Measurements from ENCODE around the gene CASQ1.

DNA sequence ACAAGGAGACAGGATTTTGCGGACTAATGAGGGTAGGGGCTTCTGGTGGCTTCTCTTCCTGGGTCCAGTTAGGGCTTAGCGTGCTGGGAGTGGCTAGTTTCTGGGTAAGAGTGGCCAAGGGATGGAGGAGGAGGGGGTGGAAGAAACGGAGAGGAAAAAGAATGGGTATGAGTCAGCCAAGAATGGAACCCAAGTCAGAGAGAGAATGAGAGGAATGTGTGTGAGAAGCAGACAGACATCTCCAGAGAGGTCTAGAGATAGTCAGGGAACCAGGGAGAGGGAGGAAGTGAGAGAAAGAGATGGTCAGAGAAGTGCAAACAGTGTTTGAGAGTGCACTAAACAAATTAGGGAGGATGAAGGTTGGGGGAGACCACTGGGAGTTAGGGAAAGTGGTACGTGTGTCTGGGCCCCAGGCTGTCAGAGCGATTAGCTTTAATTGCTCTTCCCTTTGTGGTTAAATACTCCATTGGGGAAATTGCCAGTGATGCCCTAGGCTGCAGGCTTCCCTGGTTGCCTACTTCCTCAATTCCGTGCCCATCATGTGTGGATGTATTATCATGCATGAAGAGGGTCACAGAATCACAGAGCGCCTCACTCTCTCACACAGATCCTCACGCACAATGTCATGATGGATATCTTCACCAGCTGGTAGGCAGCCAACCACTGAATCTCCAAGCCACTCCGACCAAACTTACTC, 16.2 kb downstream of the CASQ1 start:
- TF ChIP-seq, protein P1, sequence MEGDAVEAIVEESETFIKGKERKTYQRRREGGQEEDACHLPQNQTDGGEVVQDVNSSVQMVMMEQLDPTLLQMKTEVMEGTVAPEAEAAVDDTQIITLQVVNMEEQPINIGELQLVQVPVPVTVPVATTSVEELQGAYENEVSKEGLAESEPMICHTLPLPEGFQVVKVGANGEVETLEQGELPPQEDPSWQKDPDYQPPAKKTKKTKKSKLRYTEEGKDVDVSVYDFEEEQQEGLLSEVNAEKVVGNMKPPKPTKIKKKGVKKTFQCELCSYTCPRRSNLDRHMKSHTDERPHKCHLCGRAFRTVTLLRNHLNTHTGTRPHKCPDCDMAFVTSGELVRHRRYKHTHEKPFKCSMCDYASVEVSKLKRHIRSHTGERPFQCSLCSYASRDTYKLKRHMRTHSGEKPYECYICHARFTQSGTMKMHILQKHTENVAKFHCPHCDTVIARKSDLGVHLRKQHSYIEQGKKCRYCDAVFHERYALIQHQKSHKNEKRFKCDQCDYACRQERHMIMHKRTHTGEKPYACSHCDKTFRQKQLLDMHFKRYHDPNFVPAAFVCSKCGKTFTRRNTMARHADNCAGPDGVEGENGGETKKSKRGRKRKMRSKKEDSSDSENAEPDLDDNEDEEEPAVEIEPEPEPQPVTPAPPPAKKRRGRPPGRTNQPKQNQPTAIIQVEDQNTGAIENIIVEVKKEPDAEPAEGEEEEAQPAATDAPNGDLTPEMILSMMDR (IDR thresholded peaks at IDR 0.05) = no peak
- TF ChIP-seq, protein P2, sequence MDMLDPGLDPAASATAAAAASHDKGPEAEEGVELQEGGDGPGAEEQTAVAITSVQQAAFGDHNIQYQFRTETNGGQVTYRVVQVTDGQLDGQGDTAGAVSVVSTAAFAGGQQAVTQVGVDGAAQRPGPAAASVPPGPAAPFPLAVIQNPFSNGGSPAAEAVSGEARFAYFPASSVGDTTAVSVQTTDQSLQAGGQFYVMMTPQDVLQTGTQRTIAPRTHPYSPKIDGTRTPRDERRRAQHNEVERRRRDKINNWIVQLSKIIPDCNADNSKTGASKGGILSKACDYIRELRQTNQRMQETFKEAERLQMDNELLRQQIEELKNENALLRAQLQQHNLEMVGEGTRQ (CRISPR knock-in tag; IDR thresholded peaks at IDR 0.05) = no peak
- TF ChIP-seq ETV6 (CRISPR knock-in tag; IDR thresholded peaks at IDR 0.05) (no peak), GABPB1 (CRISPR knock-in tag; IDR thresholded peaks at IDR 0.05) (no peak), NFATC4 (CRISPR knock-in tag; IDR thresholded peaks at IDR 0.05) (no peak)

Measured in WTC11 (cell line).